Endodermal cell (in vitro differentiated cells): ENCODE measurements around the gene RASSF8. TPM values are rescaled to one million over a fixed set of nuclear protein-coding genes. Genes with fewer than 3 reads are reported as not detected.

Experiments used
- DNase-seq: peaks from one replicate; pipeline ENCODE4 v3.0.0-alpha.2; 2017
- H3K27ac ChIP-seq: 2 replicates; pipeline ENCODE4 v1.5.1; 2013; ENCODE audit warnings: mild to moderate bottlenecking, low read depth, low read length, moderate library complexity
- H3K27me3 ChIP-seq: 2 replicates; pipeline ENCODE4 v1.6.1; 2013; ENCODE audit warnings: mild to moderate bottlenecking, low read length, moderate library complexity; ENCODE audit not compliant: insufficient read depth, control insufficient read depth, poor library complexity, severe bottlenecking
- H3K36me3 ChIP-seq: 2 replicates; pipeline ENCODE4 v1.7.0; 2013; ENCODE audit warnings: mild to moderate bottlenecking, low read length, moderate library complexity; ENCODE audit not compliant: control insufficient read depth, insufficient read depth
- H3K4me1 ChIP-seq: one replicate; pipeline ENCODE4 v1.7.0; 2013; ENCODE audit warnings: low read length; ENCODE audit not compliant: control insufficient read depth, insufficient read depth
- H3K4me3 ChIP-seq: 2 replicates; pipeline ENCODE4 v1.5.1; 2013; ENCODE audit warnings: mild to moderate bottlenecking, low read length, moderate library complexity
- H3K9ac ChIP-seq: 2 replicates; pipeline ENCODE4 v1.6.1; 2013; ENCODE audit warnings: mild to moderate bottlenecking, low read length, moderate library complexity; ENCODE audit not compliant: poor library complexity, severe bottlenecking; ENCODE audit errors: extremely low read depth
- H3K9me3 ChIP-seq: 2 replicates; pipeline ENCODE4 v1.6.1; 2013; ENCODE audit warnings: mild to moderate bottlenecking, low read length, moderate library complexity; ENCODE audit not compliant: control insufficient read depth
- H3K27ac Mint-ChIP-seq: 2 replicates; pipeline ENCODE4 v1.8.0; 2020; ENCODE audit warnings: mixed read lengths
- H3K27me3 Mint-ChIP-seq: 2 replicates; pipeline ENCODE4 v1.8.0; 2021; ENCODE audit warnings: mild to moderate bottlenecking, mixed read lengths; ENCODE audit not compliant: insufficient read depth
- H3K36me3 Mint-ChIP-seq: 2 replicates; pipeline ENCODE4 v1.8.0; 2020; ENCODE audit warnings: low read depth, mixed read lengths
- H3K4me1 Mint-ChIP-seq: 2 replicates; pipeline ENCODE4 v1.8.0; 2020; ENCODE audit warnings: mixed read lengths
- H3K4me3 Mint-ChIP-seq: 2 replicates; pipeline ENCODE4 v1.8.0; 2020; ENCODE audit warnings: mild to moderate bottlenecking, moderate library complexity, mixed read lengths
- H3K9me3 Mint-ChIP-seq: 2 replicates; pipeline ENCODE4 v1.8.0; 2020; ENCODE audit warnings: mild to moderate bottlenecking, mixed read lengths
- CTCF ChIP-seq: fragments of 200-600 bp; sonication (generic); conservative IDR thresholded peaks from 2 replicates; pipeline ENCODE4 v1.5.0; 2021; ENCODE audit warnings: antibody characterized with exemption, mild to moderate bottlenecking
- WGBS, 2 experiments: methylation state at CpG; one replicate each; pipeline versions ENCODE4 v1.1.5 to v1.1.7; 2013; ENCODE audit warnings: missing lambda C conversion rate in 2 of 2, mixed read lengths in 1 of 2; ENCODE audit not compliant: insufficient coverage in 1 of 2, insufficient read length in 1 of 2; 5-methylcytosine and 5-hydroxymethylcytosine counted together
- total RNA-seq, 2 donors: library from RNA; stranded (reverse); fragmentation: NEBNext Ultra II Directional in 1 of 2; extraction: Animal tissue kit (Norgen Biotek cat#: 25700) in 1 of 2; gene quantifications; 2 replicates in 1 of 2; 3 replicates in 1 of 2; pipeline ENCODE4 v1.2.1, GENCODE V29; 2021

The RASSF8 gene
- total RNA-seq, 2 donors from 2014 or later: 87.0 to 183 TPM

DNA sequence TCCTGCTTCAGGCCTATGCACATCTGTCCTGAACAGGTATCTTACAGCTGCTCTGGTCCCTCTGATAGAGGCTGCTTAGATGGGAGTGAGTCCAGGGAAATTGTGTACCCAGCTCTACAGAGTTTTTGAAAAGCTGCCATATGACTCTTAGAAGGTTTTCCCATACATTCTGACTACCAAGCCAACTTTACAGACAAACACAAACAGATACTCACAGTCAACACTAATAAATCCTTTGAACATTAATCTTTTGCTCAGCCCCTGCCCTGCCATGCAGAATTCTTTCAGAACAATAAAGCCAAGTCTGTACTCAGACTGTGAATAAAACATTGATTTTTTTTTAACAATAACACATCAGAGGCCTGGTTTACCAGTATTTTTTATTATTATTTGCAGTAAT, 21.4 kb upstream of the RASSF8 start:
- Histone ChIP-seq H3K27me3 (no peaks in the 10 kb centered on the region), H3K9me3 (no peaks in the 10 kb centered on the region), H3K4me1 (peaks cover 6% of the 10 kb centered on the region), H3K27ac (no peak overlapping the region), H3K9ac (no peak overlapping the region), H3K4me3 (no peak overlapping the region), H3K36me3 (no peaks in the 10 kb centered on the region)
- H3K9me3 Mint-ChIP-seq: no peaks in the 10 kb centered on the region
- peaks cover 20% of the 10 kb centered on the region for H3K4me1 Mint-ChIP-seq
- no peak for TF ChIP-seq CTCF
- H3K27me3 Mint-ChIP-seq: no peaks in the 10 kb centered on the region
- H3K36me3 Mint-ChIP-seq: no peaks in the 10 kb centered on the region
- H3K4me3 Mint-ChIP-seq: no peak overlapping the region
- no peak overlapping the region for H3K27ac Mint-ChIP-seq
- no peak for DNase-seq

DNA sequence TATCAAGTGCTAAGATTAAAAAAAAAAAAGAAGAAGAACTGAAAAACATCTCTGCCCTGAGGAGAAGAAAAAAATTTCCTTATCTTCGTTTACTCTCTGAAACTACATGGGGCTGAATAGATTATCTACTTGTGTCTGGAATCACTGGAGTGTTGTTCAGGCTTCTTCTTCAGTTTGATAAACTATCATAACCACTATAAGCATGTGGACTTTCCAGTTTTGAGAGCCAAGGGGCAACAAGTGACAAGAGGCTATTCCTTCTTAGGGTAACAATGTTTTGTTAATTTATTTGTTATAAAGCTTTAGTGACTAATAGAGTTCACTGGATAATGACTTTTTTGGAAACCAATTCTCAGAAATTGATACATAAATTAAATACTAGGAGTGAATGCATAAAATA, 19.9 kb upstream of the RASSF8 start:
- no peaks in the 10 kb centered on the region for H3K36me3 Mint-ChIP-seq
- no peaks in the 10 kb centered on the region for H3K27me3 Mint-ChIP-seq
- H3K4me1 Mint-ChIP-seq: peaks cover 28% of the 10 kb centered on the region
- Histone ChIP-seq H3K27ac (no peak overlapping the region), H3K36me3 (no peaks in the 10 kb centered on the region), H3K4me1 (peaks cover 8% of the 10 kb centered on the region), H3K9ac (no peak overlapping the region), H3K9me3 (no peaks in the 10 kb centered on the region), H3K4me3 (no peak overlapping the region), H3K27me3 (no peaks in the 10 kb centered on the region)
- H3K4me3 Mint-ChIP-seq: no peak overlapping the region
- H3K9me3 Mint-ChIP-seq: no peaks in the 10 kb centered on the region
- DNase-seq: no peak
- no CpG with 5 or more reads among the region's 1 CpG for WGBS, 2 experiments
- no peak overlapping the region for H3K27ac Mint-ChIP-seq
- TF ChIP-seq CTCF: no peak

DNA sequence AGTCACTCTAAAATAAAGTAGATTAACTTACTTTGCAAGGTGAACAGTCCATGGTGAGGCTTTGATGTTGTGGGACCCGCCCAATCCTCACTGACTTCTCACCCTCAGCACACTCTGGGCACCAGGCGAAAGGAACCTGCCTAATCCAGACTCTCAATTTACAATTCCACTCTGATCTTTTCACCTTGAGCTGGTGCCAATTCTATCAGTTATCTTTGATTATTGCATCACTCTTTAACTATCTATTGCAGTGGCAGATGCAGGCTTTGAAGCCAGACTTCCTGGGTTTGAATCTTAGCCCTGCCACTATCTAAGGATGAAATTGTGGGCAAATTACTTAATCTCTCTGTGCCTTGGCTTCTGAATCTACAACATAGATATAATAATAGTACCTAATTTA, 18.9 kb upstream of the RASSF8 start:
- Histone ChIP-seq H3K27ac (no peak overlapping the region), H3K27me3 (no peaks in the 10 kb centered on the region), H3K9ac (no peak overlapping the region), H3K36me3 (no peaks in the 10 kb centered on the region), H3K4me3 (no peak overlapping the region), H3K4me1 (peaks cover 8% of the 10 kb centered on the region), H3K9me3 (no peaks in the 10 kb centered on the region)
- Mint-ChIP-seq H3K4me3 (no peak overlapping the region), H3K36me3 (no peaks in the 10 kb centered on the region), H3K4me1 (peaks cover 28% of the 10 kb centered on the region), H3K27me3 (no peaks in the 10 kb centered on the region), H3K27ac (no peak overlapping the region), H3K9me3 (no peaks in the 10 kb centered on the region)
- DNase-seq: no peak
- TF ChIP-seq CTCF: no peak
- WGBS, 2 experiments: 94 to 100% methylated on average over 1 to 2 of the region's 2 CpGs
